ENCODE measurements around the gene SREBF2. TPM values are rescaled to one million over a fixed set of nuclear protein-coding genes. Genes with fewer than 3 reads are reported as not detected.

The SREBF2 gene
- total and polyA plus RNA-seq, 2 of the 13 experiments (the other 11 are each of a cell fraction or from before 2014, with no cell fraction given), result 53.8 to 72.6 TPM

DNA sequence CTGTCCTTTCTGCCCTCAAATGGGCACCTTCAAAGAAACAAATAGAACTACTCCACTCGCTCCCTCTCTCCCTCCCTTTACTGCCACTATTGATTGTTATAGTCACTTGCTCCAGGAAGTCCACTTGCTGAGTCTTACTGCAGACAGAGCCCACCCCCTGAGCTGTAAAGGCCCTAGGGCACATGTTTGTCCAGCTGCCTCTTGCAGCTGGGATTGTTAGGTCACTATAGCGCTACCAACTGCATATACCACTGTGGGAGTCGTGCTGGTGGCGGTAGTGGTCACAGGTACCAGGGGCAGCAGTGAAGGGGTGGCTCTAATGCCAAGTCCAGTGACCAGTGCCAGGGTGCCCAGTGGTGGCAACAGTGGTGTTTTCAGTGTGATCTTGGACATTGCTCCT is 4.4 kb upstream of the SREBF2 start (continued):
- TF ChIP-seq ZNF687 (CRISPR knock-in tag; IDR thresholded peaks at IDR 0.05), result peak; percentile 55
- 0 out of 2 replicates have a peak, but pooled peaks have one; percentile 31 for TF ChIP-seq ZNF556 (CRISPR knock-in tag; IDR thresholded peaks at IDR 0.05; ENCODE audit: borderline replicate concordance)
- TF ChIP-seq, protein P1, sequence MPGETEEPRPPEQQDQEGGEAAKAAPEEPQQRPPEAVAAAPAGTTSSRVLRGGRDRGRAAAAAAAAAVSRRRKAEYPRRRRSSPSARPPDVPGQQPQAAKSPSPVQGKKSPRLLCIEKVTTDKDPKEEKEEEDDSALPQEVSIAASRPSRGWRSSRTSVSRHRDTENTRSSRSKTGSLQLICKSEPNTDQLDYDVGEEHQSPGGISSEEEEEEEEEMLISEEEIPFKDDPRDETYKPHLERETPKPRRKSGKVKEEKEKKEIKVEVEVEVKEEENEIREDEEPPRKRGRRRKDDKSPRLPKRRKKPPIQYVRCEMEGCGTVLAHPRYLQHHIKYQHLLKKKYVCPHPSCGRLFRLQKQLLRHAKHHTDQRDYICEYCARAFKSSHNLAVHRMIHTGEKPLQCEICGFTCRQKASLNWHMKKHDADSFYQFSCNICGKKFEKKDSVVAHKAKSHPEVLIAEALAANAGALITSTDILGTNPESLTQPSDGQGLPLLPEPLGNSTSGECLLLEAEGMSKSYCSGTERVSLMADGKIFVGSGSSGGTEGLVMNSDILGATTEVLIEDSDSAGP (CRISPR knock-in tag; IDR thresholded peaks at IDR 0.05; ENCODE audit: borderline replicate concordance), result no peak
- TF ChIP-seq ZMYM3 (CRISPR knock-in tag; IDR thresholded peaks at IDR 0.05), result no peak
- TF ChIP-seq, protein P2, sequence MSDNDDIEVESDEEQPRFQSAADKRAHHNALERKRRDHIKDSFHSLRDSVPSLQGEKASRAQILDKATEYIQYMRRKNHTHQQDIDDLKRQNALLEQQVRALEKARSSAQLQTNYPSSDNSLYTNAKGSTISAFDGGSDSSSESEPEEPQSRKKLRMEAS (IDR thresholded peaks at IDR 0.05), result peak; percentile 17; the same call in 1 of the 2 replicates
- TF ChIP-seq BCLAF1 (IDR thresholded peaks at IDR 0.05), result no peak

All from HepG2 (cell line).